ENCODE measurements around the gene MC5R.
"Not testable (repeated sequence)": the region's sequence is repeated elsewhere in the genome, so short reads cannot be mapped to it uniquely, and the experiment has no call there.

Gene MC5R

DNA sequence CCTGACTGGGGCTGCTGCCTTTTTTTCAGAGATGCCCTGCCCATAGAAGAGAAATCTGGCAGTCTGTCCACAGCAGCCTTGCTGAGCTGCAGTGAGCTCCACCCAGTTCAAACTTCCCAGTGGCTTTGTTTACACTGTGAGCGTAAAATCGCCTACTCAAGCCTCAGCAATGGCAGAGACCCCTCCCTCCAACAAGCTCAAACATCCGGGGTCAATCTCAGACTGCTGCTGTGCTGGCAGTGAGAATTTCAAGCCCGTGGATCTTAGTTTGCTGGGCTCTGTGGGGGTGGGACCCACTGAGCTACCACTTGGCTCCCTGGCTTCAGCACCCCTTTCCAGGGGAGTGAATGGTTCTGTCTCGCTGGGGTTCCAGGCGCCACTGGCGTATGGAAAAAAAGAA lies 38.9 kb downstream of the MC5R start:
- not testable (repeated sequence) for DNase-seq

DNA sequence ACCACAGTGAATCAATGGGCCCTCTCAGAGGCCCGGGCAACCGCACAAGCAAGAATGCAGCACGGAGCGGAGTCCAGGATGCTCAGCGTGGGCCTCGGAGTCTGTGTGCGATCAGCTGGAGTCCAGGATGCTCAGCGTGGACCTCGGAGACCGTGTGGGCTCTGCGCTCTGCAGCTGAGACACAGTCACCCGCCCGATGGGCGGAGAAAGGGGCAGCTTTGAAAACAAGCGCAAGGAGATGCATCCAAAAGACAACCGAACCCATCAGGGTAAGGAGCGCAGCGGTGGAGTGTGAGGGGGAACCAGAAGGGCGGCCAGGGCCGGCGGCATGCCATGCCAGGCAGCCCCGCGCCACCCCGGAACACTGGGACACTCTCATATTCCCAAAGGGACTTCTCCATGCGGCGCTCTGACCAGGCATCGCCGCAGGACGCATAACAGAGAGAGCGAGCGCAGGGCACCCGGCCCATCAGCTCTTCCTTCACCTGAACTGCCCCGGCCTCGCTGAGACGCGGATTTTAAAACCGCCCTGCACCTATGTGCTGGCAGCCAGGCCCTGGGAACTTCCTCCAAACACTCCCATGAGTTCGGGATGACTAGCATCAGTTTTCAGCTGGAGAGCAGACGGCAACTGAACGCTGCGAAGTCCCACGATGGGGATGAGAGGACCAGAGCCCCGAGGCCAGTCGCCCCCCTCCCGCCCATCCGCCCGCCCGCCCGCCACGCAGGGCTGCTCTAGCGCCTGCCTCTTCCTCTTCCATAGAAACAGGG lies 44.7 kb downstream of the MC5R start:
- DNase-seq = no peak

DNA sequence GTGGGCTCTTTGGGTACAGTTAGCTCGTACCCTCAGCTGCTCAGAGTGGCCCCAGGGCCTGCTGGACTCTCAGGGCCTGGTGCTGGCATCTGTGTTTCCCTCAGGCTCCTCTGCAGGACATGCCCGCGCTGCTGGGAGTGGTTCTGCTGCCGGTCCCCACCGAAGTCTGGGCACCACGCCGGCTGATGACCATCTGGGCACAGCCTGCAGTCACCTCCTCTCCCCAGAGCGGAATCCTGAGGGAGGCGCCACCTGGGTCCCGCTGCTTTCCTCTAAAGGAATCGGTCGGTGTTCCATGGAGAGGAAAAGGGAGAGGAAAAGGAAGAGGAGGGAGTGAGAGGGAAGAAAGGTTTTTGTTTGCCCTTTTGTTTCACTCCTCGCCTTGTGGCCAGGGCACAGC lies 47.8 kb downstream of the MC5R start:
- no peak for DNase-seq

DNA sequence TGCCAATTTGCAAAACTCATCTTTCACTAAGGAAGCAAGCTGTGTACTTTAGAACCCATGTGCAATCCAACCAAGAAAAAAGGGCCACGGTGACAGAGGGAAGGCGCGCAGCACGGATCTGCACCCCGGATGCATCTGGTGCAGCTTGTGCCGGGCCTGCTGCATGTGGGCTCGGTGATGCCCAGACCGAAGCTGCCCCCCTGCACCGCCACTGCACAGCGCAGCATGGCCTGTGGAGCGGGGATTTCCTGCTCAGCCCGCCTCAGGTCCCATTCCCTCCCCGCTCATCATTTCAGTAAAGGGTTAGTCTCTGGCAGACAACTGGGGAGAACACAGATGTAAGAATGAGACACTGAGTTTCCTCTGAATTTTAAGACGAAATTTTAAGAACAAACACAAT lies 48.4 kb downstream of the MC5R start:
- DNase-seq = no peak

DNA sequence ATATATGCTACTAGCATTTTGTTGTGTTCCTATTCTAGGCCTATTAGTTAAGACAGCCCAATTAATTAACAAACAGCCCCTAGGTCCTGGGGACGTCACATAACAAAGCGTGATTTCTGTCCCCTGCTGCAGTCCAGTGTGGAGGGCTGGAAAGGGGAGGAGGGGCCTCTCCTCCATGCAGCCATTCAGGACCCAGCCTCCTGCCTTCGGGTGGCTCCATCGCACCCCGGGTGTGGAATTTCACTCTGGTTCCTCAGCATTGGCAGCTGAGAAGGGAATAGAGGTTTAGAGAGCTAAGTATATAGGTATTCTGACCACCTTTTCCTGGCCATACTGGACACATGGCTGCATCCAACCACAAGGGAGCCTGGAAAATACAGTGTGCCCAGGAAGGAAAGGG lies 49.0 kb downstream of the MC5R start:
- DNase-seq = no peak

DNA sequence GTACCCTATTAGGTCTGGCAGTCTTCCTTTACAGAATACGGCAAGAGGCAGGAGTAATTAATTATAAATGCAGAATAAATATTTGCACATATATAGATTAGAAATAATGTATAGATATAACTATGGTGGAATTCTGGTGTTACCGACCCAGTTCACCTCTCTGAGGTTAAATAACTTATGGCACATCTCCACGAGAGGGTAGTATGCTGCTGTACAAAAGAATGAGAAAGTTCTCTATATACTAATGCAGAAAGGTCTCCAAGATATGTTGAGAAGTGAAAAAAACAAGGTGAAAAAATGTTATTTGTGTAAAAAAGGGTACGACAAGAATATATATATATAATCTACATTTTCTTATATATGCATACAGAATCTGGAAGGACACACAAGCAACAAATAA lies 50.6 kb downstream of the MC5R start:
- DNase-seq = no peak
